GM12873 (cell line): Measurements from ENCODE around the gene PAQR4.

Experiments used
- TF ChIP-seq, protein P1 (sequence below): IDR thresholded peaks from 2 replicates; pipeline ENCODE4 v1.5.1; 2012; ENCODE audit warnings: low read depth, mild to moderate bottlenecking, moderate library complexity, low read length, control low read depth; ENCODE audit not compliant: insufficient read depth; ENCODE audit errors: missing control alignments

Gene PAQR4

DNA sequence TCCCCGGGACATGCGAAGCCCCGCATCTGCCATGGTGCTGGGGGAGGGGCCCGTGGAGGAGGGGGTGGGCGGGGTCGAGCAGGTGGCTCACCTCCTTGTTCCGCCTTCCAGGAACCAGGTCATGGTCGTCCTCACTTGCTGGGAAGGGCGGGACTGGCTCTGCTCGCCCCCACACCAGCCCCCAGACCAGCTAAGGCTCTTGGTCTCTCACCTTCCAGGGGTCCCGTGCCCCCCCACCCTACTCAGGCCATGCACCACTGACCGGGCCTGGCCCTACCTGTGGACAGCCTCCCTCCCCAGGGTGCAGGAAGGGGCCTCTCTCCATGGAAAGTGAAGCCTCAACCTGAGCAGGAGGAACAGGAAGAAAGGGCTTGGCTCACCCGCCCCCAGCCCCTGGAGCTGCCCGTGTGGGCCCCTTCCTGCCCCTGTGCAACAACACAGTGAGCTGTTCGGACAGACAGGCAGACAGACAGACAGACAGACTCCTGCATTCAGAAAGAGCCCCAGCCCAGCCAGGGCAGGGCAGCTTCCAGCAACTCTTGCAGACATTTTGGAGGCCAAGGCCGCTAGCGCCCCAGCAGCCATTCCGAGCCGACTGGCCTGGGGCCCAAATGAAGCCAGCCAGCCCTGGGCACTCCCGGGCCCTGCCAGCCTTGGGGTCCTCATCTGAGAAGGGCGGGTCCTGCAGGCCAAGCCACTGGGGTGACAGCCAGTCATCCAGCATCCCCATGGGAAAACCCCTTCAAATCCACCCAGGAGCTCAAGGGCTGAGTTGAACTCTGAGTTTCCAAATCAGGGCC lies 13.2 kb upstream of the PAQR4 start:
- TF ChIP-seq, protein P1, sequence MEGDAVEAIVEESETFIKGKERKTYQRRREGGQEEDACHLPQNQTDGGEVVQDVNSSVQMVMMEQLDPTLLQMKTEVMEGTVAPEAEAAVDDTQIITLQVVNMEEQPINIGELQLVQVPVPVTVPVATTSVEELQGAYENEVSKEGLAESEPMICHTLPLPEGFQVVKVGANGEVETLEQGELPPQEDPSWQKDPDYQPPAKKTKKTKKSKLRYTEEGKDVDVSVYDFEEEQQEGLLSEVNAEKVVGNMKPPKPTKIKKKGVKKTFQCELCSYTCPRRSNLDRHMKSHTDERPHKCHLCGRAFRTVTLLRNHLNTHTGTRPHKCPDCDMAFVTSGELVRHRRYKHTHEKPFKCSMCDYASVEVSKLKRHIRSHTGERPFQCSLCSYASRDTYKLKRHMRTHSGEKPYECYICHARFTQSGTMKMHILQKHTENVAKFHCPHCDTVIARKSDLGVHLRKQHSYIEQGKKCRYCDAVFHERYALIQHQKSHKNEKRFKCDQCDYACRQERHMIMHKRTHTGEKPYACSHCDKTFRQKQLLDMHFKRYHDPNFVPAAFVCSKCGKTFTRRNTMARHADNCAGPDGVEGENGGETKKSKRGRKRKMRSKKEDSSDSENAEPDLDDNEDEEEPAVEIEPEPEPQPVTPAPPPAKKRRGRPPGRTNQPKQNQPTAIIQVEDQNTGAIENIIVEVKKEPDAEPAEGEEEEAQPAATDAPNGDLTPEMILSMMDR, result no peak

DNA sequence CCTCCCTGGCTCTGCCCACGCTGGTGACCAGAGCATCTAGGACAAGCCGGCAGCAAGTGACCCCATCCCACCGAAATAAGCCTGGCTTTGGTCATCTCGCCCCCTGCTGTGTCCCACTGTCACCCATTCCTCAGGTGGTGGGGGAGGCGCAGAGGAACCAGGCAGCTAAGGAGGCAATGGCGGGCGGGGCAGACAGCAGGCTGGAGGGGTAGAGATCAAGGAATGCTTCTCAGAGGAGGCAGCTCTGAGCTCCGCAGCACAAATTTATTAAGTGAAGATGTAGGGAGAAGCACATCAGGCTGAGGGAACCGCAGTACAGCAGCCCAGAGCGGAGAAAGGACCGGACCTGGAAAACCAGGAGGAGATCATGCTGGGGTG lies 12.6 kb upstream of the PAQR4 start:
- TF ChIP-seq, protein P1, result no peak

- TF ChIP-seq, protein P1, result no peak
Observed at GRCh38 chr16:2959206-2959605, 9.9 kb upstream of the PAQR4 start.

DNA sequence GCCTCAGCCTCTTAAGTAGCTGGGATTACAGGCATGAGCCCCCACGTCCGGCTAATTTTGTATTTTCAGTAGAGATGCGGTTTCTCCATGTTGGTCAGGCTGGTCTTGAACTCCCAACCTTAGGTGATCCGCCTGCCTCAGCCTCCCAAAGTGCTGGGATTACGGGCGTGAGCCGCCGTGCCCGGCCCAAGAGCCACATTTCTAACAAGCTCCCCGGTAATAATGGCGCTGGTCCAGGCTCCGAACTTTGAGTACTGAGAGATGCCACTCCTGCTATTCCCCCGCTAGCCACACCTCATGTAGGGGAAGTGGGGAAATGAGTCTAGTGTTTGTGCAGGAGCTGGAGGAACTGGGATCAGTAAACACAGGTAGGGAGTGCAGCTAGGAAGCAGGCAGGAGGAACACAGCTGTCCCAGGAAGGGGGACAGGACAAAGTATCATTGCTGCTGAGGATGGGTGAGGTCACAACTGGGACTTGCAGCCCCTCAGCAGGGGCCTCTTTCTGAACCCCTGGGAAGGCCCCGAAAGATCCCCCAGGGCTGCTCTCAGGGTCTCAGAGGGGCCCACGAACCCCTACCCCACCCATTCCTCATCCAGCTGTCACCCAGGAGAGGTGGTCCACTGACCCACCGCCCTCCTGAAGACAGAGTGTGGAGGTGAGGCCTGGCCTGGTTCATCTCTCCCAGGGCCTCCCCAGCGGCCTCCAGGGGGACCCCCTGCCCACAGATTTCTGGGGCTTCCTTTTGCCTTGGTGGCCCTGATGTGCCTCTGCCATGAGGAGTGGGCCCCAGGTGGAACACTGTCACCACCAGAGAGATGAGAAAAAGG lies 8.8 kb upstream of the PAQR4 start:
- TF ChIP-seq, protein P1, result no peak

- TF ChIP-seq, protein P1, result no peak
Observed at GRCh38 chr16:2962334-2963073, 6.6 kb upstream of the PAQR4 start.

DNA sequence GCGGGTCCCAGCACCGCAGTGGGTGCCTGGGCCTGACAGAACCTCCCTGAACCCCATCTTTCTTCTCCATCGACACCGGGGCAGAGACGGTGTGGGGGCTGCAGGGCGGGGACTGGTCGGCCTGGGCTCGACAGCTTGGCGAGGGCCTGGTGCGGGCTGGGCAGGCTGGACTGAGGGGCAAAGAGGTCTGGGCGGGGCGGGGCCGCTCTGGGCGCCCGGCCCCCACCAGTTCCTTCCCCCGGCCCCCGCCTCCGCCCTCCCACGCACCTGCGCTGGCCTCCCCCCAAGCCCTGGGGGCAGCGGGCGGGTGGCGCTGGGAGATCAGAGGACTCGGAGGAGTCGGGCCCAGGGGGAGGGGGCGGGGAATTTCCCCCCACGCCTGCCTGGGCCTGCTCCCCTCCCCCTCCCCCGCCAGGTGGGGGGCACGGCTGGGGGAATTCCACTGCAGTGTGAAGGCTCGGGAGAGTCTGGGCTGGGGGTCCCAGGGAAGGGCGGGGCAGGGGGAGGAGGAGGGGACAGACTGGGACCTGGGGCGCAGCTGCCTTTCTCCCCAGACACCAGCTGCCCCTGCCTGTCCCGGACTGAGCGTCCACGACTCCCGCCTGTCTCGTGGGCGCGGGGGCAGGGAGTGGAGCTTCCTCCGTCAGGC lies 6.0 kb upstream of the PAQR4 start:
- TF ChIP-seq, protein P1, result no peak
